HG03378 (cell line): ENCODE data around the gene DGKQ.
"Not testable (repeated sequence)": the region's sequence is repeated elsewhere in the genome, so short reads cannot be mapped to it uniquely, and the experiment has no call there.

Source experiments
- ATAC-seq: cut with Tn5 transposase; IDR thresholded peaks from one replicate; pipeline ENCODE4 v1.9.1; 2021; ENCODE audit warnings: mild to moderate bottlenecking, moderate library complexity; ENCODE audit not compliant: unreplicated experiment

The DGKQ gene

GRCh38 chr4:982291-982690 is 8.9 kb upstream of the DGKQ start:
- ATAC-seq, result no peak

GRCh38 chr4:978957-979701 is 5.8 kb upstream of the DGKQ start:
- no peak for ATAC-seq

GRCh38 chr4:976016-976415 is 2.6 kb upstream of the DGKQ start:
- not testable (repeated sequence) for ATAC-seq

- ATAC-seq, result no peak
These were observed 1.3 kb upstream of the DGKQ start for GRCh38 chr4:974668-975067.

GRCh38 chr4:972651-973424 is 531 bp downstream of the DGKQ start:
- no peak for ATAC-seq

- no peak for ATAC-seq
These were observed 1.5 kb downstream of the DGKQ start for GRCh38 chr4:971666-972500.

- ATAC-seq, result no peak
These were observed 2.4 kb downstream of the DGKQ start for GRCh38 chr4:970854-971520.

GRCh38 chr4:970046-970745 is 3.2 kb downstream of the DGKQ start:
- ATAC-seq, result no peak

GRCh38 chr4:968621-969394 is 4.6 kb downstream of the DGKQ start:
- ATAC-seq, result no peak

GRCh38 chr4:968221-968620 is 5.1 kb downstream of the DGKQ start:
- no peak for ATAC-seq

GRCh38 chr4:967113-968104 is 6.0 kb downstream of the DGKQ start:
- ATAC-seq, result no peak

GRCh38 chr4:966266-967112 is 6.9 kb downstream of the DGKQ start:
- ATAC-seq, result no peak

GRCh38 chr4:965766-966134 is 7.6 kb downstream of the DGKQ start:
- ATAC-seq, result no peak

GRCh38 chr4:965048-965765 is 8.2 kb downstream of the DGKQ start:
- ATAC-seq, result no peak

- no peak for ATAC-seq
These were observed 8.9 kb downstream of the DGKQ start for GRCh38 chr4:964346-965025.
